GM18517 (cell line): ENCODE measurements around the gene STK11IP.

Experiments used
- ATAC-seq: cut with Tn5 transposase; IDR thresholded peaks from one replicate; pipeline ENCODE4 v1.9.1; 2021; ENCODE audit warnings: mild to moderate bottlenecking, moderate library complexity; ENCODE audit not compliant: unreplicated experiment

Gene STK11IP

DNA sequence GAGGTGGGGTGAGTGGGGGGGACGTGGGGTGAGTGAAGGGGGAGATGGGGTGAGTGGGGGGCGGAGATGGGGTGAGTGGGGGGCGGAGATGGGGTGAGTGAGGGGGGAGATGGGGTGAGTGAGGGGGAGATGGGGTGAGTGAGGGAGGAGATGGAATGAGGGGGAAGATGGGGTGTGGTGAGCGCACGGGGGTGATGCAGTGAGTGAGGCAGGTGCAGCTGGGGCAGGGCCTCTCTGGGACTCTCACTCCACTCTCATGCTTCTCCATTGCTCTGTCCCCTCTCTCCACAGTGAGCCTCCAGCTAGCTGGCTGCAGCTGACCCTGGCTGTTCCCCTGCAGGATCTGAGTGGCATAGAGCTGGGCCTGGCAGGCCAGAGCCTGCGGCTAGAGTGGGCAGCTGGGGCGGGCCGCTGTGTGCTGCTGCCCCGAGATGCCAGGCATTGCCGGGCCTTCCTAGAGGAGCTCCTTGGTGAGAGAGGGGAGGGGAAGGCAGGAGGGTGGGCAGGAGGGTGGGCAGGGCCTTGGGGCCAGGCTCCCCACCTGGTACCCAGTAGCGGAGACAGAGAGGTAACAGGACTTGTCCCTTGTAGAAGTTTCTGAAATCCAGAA is 15.9 kb downstream of the STK11IP start:
- ATAC-seq = no peak

DNA sequence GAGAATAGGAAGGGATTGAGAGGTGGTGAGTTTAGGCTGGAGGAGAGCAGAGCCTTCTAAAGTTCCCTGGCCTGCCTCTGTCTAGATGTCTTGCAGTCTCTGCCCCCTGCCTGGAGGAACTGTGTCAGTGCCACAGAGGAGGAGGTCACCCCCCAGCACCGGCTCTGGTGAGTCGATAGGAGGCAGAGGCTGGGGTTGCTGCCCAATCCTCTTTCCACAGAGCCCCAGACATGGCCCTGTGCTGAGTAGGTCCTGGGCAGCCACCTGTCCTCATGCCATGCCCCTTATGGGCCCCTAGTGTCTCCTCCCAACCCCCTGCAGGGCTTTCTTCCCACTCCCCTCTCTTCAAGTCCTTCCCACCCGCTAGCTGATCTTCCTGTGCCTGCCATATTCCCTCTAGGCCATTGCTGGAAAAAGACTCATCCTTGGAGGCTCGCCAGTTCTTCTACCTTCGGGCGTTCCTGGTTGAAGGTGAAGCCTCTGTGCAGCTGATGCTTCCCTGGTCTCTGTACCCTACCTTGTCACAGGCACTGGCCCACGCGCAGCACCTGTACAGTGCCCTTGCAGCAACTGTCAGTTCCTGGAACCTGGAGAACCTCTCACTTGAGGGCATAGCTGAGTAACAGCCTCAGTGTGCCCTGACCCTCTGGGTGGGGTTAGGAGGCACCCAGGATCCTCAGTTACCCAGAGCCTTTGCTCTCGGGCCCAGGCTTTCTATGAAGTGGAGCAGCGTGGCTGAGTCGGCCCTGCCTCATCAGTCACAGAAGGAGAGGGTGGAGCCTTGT is 16.6 kb downstream of the STK11IP start:
- no peak for ATAC-seq

DNA sequence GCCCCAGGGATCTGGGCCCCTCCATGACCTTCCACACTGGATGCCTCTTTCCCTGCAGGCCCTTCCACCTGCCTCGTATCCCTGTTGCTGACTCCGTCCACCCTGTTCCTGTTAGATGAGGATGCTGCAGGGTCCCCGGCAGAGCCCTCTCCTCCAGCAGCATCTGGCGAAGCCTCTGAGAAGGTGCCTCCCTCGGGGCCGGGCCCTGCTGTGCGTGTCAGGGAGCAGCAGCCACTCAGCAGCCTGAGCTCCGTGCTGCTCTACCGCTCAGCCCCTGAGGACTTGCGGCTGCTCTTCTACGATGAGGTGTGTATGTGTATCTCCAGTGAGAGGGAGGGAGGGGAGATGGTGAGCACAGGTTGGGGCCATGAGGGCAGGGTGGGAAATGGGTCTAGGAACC is 17.4 kb downstream of the STK11IP start:
- ATAC-seq = no peak

- ATAC-seq = no peak
Observed at GRCh38 chr2:219615894-219616293, 18.2 kb downstream of the STK11IP start.

DNA sequence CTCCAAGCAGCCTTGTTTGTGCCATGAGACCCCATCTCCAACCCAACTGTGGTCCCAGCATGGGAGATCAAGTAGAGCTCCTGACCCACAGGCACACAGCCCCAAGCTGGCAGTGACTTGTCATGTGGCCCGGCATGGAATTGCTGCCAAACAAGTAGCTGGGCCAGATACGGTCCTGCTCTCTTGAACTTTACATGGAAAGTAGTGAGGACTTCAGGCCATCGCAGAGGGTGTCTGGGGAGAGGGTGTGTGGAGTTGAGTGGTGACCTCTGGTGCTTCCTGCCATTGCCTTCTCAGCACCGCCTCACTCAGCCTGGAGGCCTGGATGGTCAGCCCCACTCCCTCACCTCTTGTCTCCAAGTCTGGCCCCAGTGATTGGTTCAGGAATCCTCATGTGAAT is 18.9 kb downstream of the STK11IP start:
- no peak for ATAC-seq

GRCh38 chr2:219618733-219619122 is 21.1 kb downstream of the STK11IP start:
- no peak for ATAC-seq

- no peak for ATAC-seq
Observed at GRCh38 chr2:219619235-219619634, 21.6 kb downstream of the STK11IP start.

- ATAC-seq = no peak
Observed at GRCh38 chr2:219620546-219620945, 22.9 kb downstream of the STK11IP start.

GRCh38 chr2:219621935-219622334 is 24.3 kb downstream of the STK11IP start:
- ATAC-seq = no peak

DNA sequence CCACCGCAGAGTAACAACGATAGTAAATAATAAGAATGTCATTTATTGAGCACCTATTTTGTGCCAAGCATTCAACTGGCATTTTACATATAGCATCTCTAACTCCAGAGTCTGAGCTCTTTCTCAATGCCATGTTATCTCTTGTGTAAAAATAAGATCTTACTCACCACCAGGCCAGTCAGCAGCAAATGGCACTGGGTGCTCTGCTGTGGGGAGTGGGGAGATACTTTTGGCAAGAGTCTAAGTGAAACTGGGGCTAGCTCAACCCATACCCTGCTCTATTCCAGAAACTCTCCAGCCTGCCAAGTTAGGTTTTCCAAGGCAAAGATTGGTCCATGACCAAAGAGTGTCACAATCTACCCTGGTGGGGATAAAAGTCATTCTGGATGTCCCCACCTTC is 24.8 kb downstream of the STK11IP start:
- no peak for ATAC-seq

DNA sequence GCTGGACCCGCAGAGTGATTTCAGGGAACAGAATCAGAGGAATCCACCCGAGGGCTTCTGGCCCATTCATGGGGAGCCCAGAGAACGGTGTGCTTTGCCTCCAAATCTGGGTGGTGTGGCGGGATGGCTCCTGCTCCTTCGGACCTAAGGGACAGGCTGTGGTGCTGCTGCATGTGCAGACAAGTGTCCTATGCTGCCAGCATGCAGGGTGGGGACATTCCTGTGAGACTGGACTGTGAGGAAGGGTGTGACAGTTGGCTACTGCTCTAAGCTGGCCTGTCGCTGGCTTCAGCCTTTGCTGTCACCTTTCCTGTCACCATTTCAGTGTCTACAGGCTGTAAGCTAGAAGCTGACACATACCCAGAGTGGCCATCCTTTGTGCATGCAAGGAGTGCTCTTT is 26.9 kb downstream of the STK11IP start:
- ATAC-seq = no peak

DNA sequence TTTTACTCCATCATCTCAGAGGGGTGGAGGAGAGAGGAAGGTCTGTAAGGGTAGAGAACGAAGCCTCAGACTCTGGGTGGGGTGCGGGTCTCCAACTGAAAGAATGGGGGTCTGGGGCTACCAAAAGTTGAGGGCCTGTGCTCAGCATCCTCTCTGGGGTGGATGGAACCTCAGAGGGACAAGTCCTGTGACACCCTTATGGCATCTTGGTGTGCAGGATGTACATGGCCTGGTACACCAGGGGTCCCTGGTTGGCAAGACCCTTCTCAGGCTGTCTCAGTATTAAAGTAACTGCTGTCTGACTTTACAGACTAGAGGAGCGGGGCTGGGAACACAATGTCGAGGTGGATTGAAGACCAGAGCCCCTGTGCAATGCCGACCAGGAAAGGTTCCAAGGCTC is 27.5 kb downstream of the STK11IP start:
- no peak for ATAC-seq

DNA sequence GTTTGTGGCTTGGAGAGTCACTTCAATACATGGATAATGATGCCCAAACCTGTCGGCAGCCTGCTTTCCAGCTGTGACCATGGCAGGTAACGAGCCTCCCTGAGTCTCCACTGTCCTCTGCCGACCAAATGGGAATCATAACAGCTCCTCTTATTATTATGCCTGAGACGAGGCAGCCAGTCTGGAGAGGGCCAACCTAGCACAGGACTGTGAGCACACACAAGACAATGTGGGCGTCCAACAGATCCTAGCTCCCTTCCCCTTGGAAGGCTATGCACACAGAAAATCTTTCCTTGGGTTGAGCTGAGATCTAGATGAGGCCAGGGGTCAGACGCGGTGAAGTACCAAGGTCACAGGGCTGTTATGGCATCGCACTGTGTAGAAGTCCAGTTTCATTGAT is 28.9 kb downstream of the STK11IP start:
- ATAC-seq = no peak

DNA sequence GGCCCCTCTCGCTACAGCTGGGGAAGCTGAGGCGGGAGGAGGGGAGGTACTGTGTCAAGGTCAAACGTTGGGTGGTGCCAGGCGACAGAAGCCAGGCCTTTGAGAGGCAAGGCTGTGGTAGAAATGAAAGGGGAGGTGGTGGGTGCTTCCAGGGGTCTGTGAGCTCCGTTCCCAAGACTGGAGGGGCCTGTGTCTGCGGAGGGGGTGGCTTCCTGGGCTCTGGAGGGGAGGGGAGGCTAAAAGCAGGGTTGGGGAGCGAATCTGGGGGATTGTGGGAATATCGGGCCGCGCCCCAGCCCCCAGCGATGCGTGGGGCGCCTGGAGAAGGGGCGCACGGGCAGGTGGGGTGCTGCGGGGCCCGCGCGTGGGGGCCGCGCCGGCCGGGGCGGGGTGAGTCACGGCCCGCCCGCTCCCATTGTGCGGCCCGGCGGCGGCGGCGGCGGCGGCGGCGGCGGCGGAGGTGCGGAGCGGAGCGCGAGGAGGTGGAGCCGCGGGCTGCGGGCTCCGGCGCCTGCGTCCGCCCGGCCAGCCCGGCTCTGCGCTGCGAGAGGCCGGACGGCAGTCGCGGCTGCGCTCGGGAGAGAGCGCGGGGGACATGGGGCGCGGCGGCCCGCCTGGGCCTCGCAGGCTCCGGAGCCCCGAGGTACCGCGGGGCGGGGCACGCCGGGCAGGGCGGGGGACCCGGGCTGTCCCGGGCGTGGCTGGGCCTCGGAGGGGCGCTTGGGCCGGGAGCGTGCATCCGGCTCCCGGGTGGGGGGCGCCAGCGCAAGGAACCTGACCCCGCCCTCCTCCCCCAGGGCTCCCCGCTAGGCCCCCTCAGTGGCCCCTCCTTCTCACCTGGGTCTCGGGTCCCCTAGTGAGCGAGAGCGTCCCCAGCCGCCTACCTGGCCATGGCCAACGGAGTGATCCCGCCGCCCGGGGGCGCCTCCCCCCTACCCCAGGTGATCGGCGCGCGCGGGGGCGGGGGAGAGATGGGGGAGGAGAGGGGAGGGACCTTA is 29.7 kb downstream of the STK11IP start, which contains the start of gene SLC4A3:
Gene SLC4A3 (plus strand): TSS at position 528 of the 998 bp plus-strand sequence. CDS start 363 bp downstream, at position 891.
- ATAC-seq = no peak

DNA sequence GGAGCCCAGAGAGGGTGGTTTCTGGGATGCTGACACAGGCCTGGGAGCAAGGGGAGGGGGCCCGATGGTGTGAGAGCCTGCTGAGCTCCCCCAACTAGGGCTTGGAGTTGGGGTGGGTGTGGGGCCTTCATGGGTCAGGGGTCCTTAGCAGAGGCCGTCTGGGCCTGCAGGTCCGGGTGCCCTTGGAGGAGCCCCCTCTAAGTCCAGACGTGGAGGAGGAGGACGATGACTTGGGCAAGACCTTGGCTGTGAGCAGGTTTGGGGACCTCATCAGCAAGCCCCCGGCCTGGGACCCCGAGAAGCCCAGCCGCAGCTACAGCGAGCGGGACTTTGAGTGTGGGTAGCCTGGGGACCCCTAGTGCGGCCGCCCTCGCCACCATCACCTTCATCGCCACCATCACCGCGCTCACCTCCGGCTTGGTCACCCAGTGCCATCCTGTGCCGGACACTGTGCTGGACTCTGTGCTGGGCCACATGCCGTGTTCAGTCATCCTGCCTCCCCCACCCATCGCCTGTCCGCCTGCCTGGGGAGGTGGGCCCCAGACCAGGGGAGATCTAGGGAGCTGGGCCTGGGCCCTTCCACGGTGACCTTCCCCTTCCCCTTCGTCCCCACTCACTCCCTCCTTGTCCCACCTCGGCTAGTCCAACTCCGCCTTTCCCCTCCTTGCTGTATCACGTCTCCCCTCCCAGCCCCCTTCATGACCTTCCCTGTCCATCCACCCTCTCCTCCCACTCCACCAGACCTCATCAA is 30.8 kb downstream of the STK11IP start:
- ATAC-seq = no peak

- ATAC-seq = no peak
Observed at GRCh38 chr2:219628986-219629901, 31.6 kb downstream of the STK11IP start.

GRCh38 chr2:219629976-219630695 is 32.5 kb downstream of the STK11IP start:
- ATAC-seq = no peak

DNA sequence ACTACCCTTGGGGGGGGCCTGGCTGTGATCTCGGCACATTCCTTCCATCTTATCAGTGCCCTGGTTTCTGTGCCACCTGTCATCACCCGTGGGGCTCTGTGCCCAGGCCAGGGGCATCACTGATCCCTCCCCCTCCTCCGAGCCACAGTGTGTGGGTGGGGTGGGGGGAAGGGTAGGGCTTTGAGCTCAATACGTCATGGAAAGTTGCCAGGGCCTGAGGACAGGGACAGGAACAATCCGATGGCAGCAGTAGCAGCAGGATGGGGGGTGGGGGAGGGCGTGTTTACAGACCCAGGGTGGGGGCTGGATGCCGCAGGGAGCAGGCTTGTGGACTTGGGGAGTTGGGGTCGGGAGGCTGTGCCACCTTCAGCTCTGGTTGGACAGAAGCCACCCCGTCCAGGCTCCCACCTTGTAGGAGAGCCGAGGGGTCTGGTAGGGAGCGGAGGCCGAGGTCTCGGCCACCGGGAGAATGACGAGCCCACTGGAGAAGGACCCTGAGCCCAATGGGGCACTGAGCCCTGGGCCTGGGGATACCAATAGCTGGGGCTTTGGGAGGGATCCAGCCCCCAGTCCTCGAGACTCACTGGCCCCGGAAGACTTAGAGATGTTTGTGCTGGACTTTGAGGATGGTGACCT is 33.2 kb downstream of the STK11IP start:
- ATAC-seq = no peak
